Fibroblast of lung (primary cell): ENCODE results near the gene PIR. TPM values are rescaled to one million over a fixed set of nuclear protein-coding genes. Genes with fewer than 3 reads are reported as not detected.

Experiments used
- DNase-seq, 2 donors: peaks; one replicate each; pipeline versions ENCODE4 v3.0.0 to v3.0.0-alpha.2; 2010; ENCODE audit warnings: low read depth in 2 of 2
- H2AFZ ChIP-seq: 2 replicates; pipeline ENCODE4 v1.5.1; 2012; ENCODE audit warnings: low read length, control low read depth, inconsistent platforms
- H3K27ac ChIP-seq: 2 replicates; pipeline ENCODE4 v1.5.1; 2011; ENCODE audit warnings: low read length, control low read depth; ENCODE audit not compliant: insufficient read depth
- H3K27me3 ChIP-seq: 2 replicates; pipeline ENCODE4 v1.5.1; 2011; ENCODE audit warnings: mild to moderate bottlenecking, low read length; ENCODE audit not compliant: control insufficient read depth, insufficient read depth
- H3K36me3 ChIP-seq: 2 replicates; pipeline ENCODE4 v1.5.1; 2011; ENCODE audit warnings: low read length; ENCODE audit not compliant: control insufficient read depth, insufficient read depth
- H3K4me1 ChIP-seq: 2 replicates; pipeline ENCODE4 v1.5.1; 2011; ENCODE audit warnings: low read length; ENCODE audit not compliant: control insufficient read depth, insufficient read depth; ENCODE audit errors: extremely low read depth
- H3K4me2 ChIP-seq: 2 replicates; pipeline ENCODE4 v1.5.1; 2011; ENCODE audit warnings: low read length, control low read depth; ENCODE audit not compliant: insufficient read depth; ENCODE audit errors: extremely low read depth
- H3K4me3 ChIP-seq, 4 experiments: fragments of 200-600 bp in 1 of 4; sonication (generic) in 1 of 4; replicated peaks in 1 of 4; 2 replicates each; pipeline ENCODE4 v1.5.1; 2011 to 2016; ENCODE audit warnings: low read length in 4 of 4, low read depth in 3 of 4, mild to moderate bottlenecking in 3 of 4, control low read depth in 2 of 4, inconsistent platforms in 1 of 4, mixed read lengths in 1 of 4; ENCODE audit not compliant: insufficient read depth in 1 of 4; ENCODE audit errors: control extremely low read depth in 1 of 4
- H3K79me2 ChIP-seq: 2 replicates; pipeline ENCODE4 v1.5.1; 2012; ENCODE audit warnings: mild to moderate bottlenecking, low read length, inconsistent platforms; ENCODE audit not compliant: control insufficient read depth, insufficient read depth
- H3K9ac ChIP-seq: 2 replicates; pipeline ENCODE4 v1.5.1; 2011; ENCODE audit warnings: mild to moderate bottlenecking, low read length, control low read depth; ENCODE audit not compliant: insufficient read depth
- H3K9me3 ChIP-seq: 2 replicates; pipeline ENCODE4 v1.5.1; 2012; ENCODE audit warnings: low read depth, low read length; ENCODE audit not compliant: control insufficient read depth, insufficient read depth
- H4K20me1 ChIP-seq: 2 replicates; pipeline ENCODE4 v1.5.1; 2011; ENCODE audit warnings: low read length; ENCODE audit not compliant: control insufficient read depth, insufficient read depth; ENCODE audit errors: extremely low read depth
- EZH2 ChIP-seq: IDR thresholded peaks from 2 replicates; pipeline ENCODE4 v1.5.1; 2012; ENCODE audit warnings: low read length, control low read depth, mild to moderate bottlenecking; ENCODE audit errors: missing control alignments
- polyA plus RNA-seq, 2 donors: library from polyadenylated mRNA; depleted of rRNA in 1 of 2; stranded (reverse) in 1 of 2; unstranded in 1 of 2; fragments of >200 nt; gene quantifications; 2 replicates each; pipeline ENCODE4 v1.2.1, GENCODE V29; 2011 to 2012; ENCODE audit warnings: missing spikeins in 1 of 2
- total RNA-seq: library from RNA; depleted of rRNA; stranded (reverse); fragments of >200 nt; gene quantifications from 2 replicates; pipeline ENCODE4 v1.2.1, GENCODE V29; 2014
- TF ChIP-seq, protein P1 (sequence below), 2 donors: IDR thresholded peaks in 1 of 2; conservative IDR thresholded peaks in 1 of 2; 1 replicate in 1 of 2; 2 replicates in 1 of 2; pipeline ENCODE4 v1.5.1; 2011 to 2012; ENCODE audit warnings: low read length in 2 of 2, control low read depth in 1 of 2, inconsistent platforms in 1 of 2, low read depth in 1 of 2, mild to moderate bottlenecking in 1 of 2

Gene PIR
- total and polyA plus RNA-seq, 2 donors (not counting 1 experiment from before 2014, with no cell fraction given): 17.0 to 19.9 TPM

- TF ChIP-seq, protein P1, sequence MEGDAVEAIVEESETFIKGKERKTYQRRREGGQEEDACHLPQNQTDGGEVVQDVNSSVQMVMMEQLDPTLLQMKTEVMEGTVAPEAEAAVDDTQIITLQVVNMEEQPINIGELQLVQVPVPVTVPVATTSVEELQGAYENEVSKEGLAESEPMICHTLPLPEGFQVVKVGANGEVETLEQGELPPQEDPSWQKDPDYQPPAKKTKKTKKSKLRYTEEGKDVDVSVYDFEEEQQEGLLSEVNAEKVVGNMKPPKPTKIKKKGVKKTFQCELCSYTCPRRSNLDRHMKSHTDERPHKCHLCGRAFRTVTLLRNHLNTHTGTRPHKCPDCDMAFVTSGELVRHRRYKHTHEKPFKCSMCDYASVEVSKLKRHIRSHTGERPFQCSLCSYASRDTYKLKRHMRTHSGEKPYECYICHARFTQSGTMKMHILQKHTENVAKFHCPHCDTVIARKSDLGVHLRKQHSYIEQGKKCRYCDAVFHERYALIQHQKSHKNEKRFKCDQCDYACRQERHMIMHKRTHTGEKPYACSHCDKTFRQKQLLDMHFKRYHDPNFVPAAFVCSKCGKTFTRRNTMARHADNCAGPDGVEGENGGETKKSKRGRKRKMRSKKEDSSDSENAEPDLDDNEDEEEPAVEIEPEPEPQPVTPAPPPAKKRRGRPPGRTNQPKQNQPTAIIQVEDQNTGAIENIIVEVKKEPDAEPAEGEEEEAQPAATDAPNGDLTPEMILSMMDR (conservative IDR thresholded peaks at IDR 0.05 in 1 of 2, IDR thresholded peaks at IDR 0.05 in 1 of 2; ENCODE audit: low read depth in 1 of 2, low read length in 2 of 2): peak; percentile 38 to 43
- no peak for TF ChIP-seq EZH2
- Histone ChIP-seq H2AFZ (no peak overlapping the region), H3K36me3 (no peaks in the 10 kb centered on the region), H4K20me1 (no peaks in the 10 kb centered on the region), H3K79me2 (no peaks in the 10 kb centered on the region), H3K27me3 (no peaks in the 10 kb centered on the region), H3K4me1 (no peaks in the 10 kb centered on the region), H3K9me3 (no peaks in the 10 kb centered on the region), H3K4me2 (no peak overlapping the region), H3K4me3 (no peak overlapping the region), H3K9ac (no peak overlapping the region), H3K27ac (no peak overlapping the region)
- peak; percentile 44 to 72 for DNase-seq
These were observed 25.1 kb downstream of the PIR start for GRCh38 chrX:15468036-15468435.

GRCh38 chrX:15465896-15466651, 27.1 kb downstream of the PIR start:
- no peaks in the 10 kb centered on the region for H3K36me3 ChIP-seq
- no peak overlapping the region for H3K4me3 ChIP-seq
- no peak overlapping the region for H3K9ac ChIP-seq
- TF ChIP-seq, protein P1 (conservative IDR thresholded peaks at IDR 0.05 in 1 of 2, IDR thresholded peaks at IDR 0.05 in 1 of 2; ENCODE audit: low read depth in 1 of 2, low read length in 2 of 2): peak in 1 of 2 donors; percentile 20
- no peak for TF ChIP-seq EZH2
- no peak overlapping the region for H2AFZ ChIP-seq
- H3K27me3 ChIP-seq: no peaks in the 10 kb centered on the region
- H3K79me2 ChIP-seq: no peaks in the 10 kb centered on the region
- DNase-seq: peak in 1 of 2 donors; percentile 56
- no peak overlapping the region for H3K4me2 ChIP-seq
- H3K4me1 ChIP-seq: no peaks in the 10 kb centered on the region
- no peaks in the 10 kb centered on the region for H3K9me3 ChIP-seq
- H3K27ac ChIP-seq: no peak overlapping the region
- H4K20me1 ChIP-seq: no peaks in the 10 kb centered on the region

DNA sequence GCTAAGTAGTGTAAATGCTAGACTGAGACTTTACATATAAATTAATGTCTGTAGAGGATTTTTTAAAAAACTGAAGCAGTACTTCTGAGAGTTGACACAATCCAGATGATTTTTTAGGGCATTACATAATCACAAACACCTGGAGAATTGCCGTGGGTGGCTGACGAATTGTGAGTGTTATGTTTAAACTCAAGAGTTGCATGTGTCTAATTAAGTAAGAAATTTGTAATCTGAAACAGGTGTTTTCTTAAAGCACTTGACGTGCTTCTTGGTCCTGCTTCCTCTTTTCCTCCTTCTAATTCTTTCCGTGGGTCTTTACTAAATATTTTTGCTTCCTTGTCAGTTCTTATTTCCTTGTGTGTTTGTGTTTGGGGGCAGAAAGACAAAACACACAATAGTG, 27.8 kb downstream of the PIR start:
- Histone ChIP-seq H4K20me1 (no peaks in the 10 kb centered on the region), H2AFZ (no peak overlapping the region), H3K27me3 (no peaks in the 10 kb centered on the region), H3K9ac (no peak overlapping the region), H3K79me2 (no peaks in the 10 kb centered on the region), H3K4me1 (no peaks in the 10 kb centered on the region), H3K4me2 (no peak overlapping the region), H3K9me3 (no peaks in the 10 kb centered on the region), H3K4me3 (no peak overlapping the region), H3K36me3 (no peaks in the 10 kb centered on the region), H3K27ac (no peak overlapping the region)
- TF ChIP-seq, protein P1 (conservative IDR thresholded peaks at IDR 0.05 in 1 of 2, IDR thresholded peaks at IDR 0.05 in 1 of 2; ENCODE audit: low read depth in 1 of 2, low read length in 2 of 2): no peak
- no peak for TF ChIP-seq EZH2
- peak in 1 of 2 donors; percentile 19 for DNase-seq
